Inflammatory macrophage (primary cell): ENCODE results near the gene SORBS1.
A peak's percentile ranks its signal among the peaks of the same experiment; 100 is the strongest.

Source experiments
- DNase-seq, 2 donors: peaks; one replicate each; pipeline ENCODE4 v3.0.0-alpha.2; 2020 to 2022

The SORBS1 gene

GRCh38 chr10:95431900-95432342 is 129.2 kb downstream of the SORBS1 start:
- DNase-seq, result no peak

- peak; percentile 29 to 53 for DNase-seq
Observed at GRCh38 chr10:95430231-95430951, 130.8 kb downstream of the SORBS1 start.

- no peak for DNase-seq
Observed at GRCh38 chr10:95429639-95430038, 131.5 kb downstream of the SORBS1 start.

GRCh38 chr10:95428701-95429100 is 132.5 kb downstream of the SORBS1 start:
- DNase-seq, result no peak

GRCh38 chr10:95426482-95426881 is 134.7 kb downstream of the SORBS1 start:
- DNase-seq, result no peak

- no peak for DNase-seq
Observed at GRCh38 chr10:95425592-95426465, 135.3 kb downstream of the SORBS1 start.

- no peak for DNase-seq
Observed at GRCh38 chr10:95423164-95424005, 137.8 kb downstream of the SORBS1 start.

GRCh38 chr10:95422233-95422632 is 138.9 kb downstream of the SORBS1 start:
- no peak for DNase-seq

GRCh38 chr10:95421782-95422181 is 139.4 kb downstream of the SORBS1 start:
- no peak for DNase-seq

GRCh38 chr10:95419399-95419798 is 141.8 kb downstream of the SORBS1 start:
- DNase-seq, result no peak

- no peak for DNase-seq
Observed at GRCh38 chr10:95416973-95417372, 144.2 kb downstream of the SORBS1 start.

- no peak for DNase-seq
Observed at GRCh38 chr10:95416270-95416669, 144.9 kb downstream of the SORBS1 start.

- DNase-seq, result no peak
Observed at GRCh38 chr10:95415621-95416031, 145.5 kb downstream of the SORBS1 start.

GRCh38 chr10:95414844-95415485 is 146.2 kb downstream of the SORBS1 start:
- DNase-seq, result no peak

GRCh38 chr10:95414016-95414830 is 146.9 kb downstream of the SORBS1 start:
- no peak for DNase-seq

- no peak for DNase-seq
Observed at GRCh38 chr10:95413588-95413987, 147.6 kb downstream of the SORBS1 start.

GRCh38 chr10:95411635-95412034 is 149.5 kb downstream of the SORBS1 start:
- no peak for DNase-seq

GRCh38 chr10:95408983-95409873 is 151.9 kb downstream of the SORBS1 start:
- DNase-seq, result no peak

GRCh38 chr10:95408148-95408960 is 152.8 kb downstream of the SORBS1 start:
- DNase-seq, result no peak
